GM12878 (cell line): ENCODE data around the gene C11orf16. TPM values are rescaled to one million over a fixed set of nuclear protein-coding genes. Genes with fewer than 3 reads are reported as not detected.

ENCODE experiments used
- ATF3 ChIP-seq: IDR thresholded peaks from 2 replicates; pipeline ENCODE4 v1.6.1; 2011; ENCODE audit warnings: low read depth, mild to moderate bottlenecking, low read length, moderate library complexity, borderline replicate concordance; ENCODE audit errors: extremely low read depth
- BACH1 ChIP-seq: fragments of 450-650 bp; IDR thresholded peaks from 2 replicates; pipeline ENCODE4 v1.6.1; 2017; ENCODE audit warnings: mild to moderate bottlenecking, borderline replicate concordance
- BCL11A ChIP-seq: IDR thresholded peaks from 2 replicates; pipeline ENCODE4 v1.6.1; 2011; ENCODE audit warnings: low read depth, low read length
- BMI1 ChIP-seq: fragments of 450-650 bp; IDR thresholded peaks from 2 replicates; pipeline ENCODE4 v1.6.1; 2016; ENCODE audit warnings: mild to moderate bottlenecking, moderate library complexity, borderline replicate concordance
- CBX3 ChIP-seq: fragments of 200-600 bp; sonication (generic); IDR thresholded peaks from 2 replicates; pipeline ENCODE4 v1.6.1; 2016; ENCODE audit warnings: low read depth, borderline replicate concordance
- CHD4 ChIP-seq: fragments of 200-600 bp; sonication (generic); IDR thresholded peaks from 2 replicates; pipeline ENCODE4 v1.6.1; 2016; ENCODE audit warnings: mild to moderate bottlenecking
- FOXM1 ChIP-seq: IDR thresholded peaks from 2 replicates; pipeline ENCODE4 v1.6.1; 2012; ENCODE audit warnings: low read depth, mild to moderate bottlenecking, inconsistent platforms, low read length, moderate library complexity
- GABPA ChIP-seq: IDR thresholded peaks from 2 replicates; pipeline ENCODE4 v1.6.1; 2014; ENCODE audit warnings: antibody characterized with exemption, low read depth, mild to moderate bottlenecking, inconsistent platforms
- HDGF ChIP-seq: fragments of 450-650 bp; IDR thresholded peaks from 2 replicates; pipeline ENCODE4 v1.6.1; 2016; ENCODE audit warnings: antibody characterized with exemption
- IRF5 ChIP-seq: fragments of 450-650 bp; IDR thresholded peaks from 2 replicates; pipeline ENCODE4 v1.6.1; 2017; ENCODE audit warnings: borderline replicate concordance
- KDM1A ChIP-seq: fragments of 200-600 bp; sonication (generic); IDR thresholded peaks from 2 replicates; pipeline ENCODE4 v1.6.1; 2016; ENCODE audit warnings: borderline replicate concordance
- LARP7 ChIP-seq: fragments of 450-650 bp; IDR thresholded peaks from 2 replicates; pipeline ENCODE4 v1.6.1; 2017; ENCODE audit warnings: mild to moderate bottlenecking
- MEF2A ChIP-seq: IDR thresholded peaks from 2 replicates; pipeline ENCODE4 v1.6.1; 2011; ENCODE audit warnings: low read depth, mild to moderate bottlenecking, low read length, moderate library complexity; ENCODE audit not compliant: insufficient read depth
- MEF2B ChIP-seq: fragments of 450-650 bp; IDR thresholded peaks from 2 replicates; pipeline ENCODE4 v1.6.1; 2018; ENCODE audit warnings: mild to moderate bottlenecking, moderate library complexity; ENCODE audit not compliant: partially characterized antibody, poor library complexity, severe bottlenecking
- MYC ChIP-seq: IDR thresholded peaks from 2 replicates; pipeline ENCODE4 v1.6.1; 2011; ENCODE audit warnings: mild to moderate bottlenecking, low read length, moderate library complexity, inconsistent platforms; ENCODE audit not compliant: insufficient read depth, insufficient replicate concordance, insufficient read length, severe bottlenecking
- NR2C1 ChIP-seq: fragments of 450-650 bp; IDR thresholded peaks from 2 replicates; pipeline ENCODE4 v1.6.1; 2017; ENCODE audit warnings: antibody characterized with exemption, mild to moderate bottlenecking, moderate library complexity
- NR2C2 ChIP-seq: IDR thresholded peaks from 2 replicates; pipeline ENCODE4 v1.6.1; 2011; ENCODE audit warnings: borderline replicate concordance, low read depth; ENCODE audit not compliant: control insufficient read depth, insufficient read length
- NRF1 ChIP-seq: conservative IDR thresholded peaks from 2 replicates; pipeline ENCODE4 v1.6.1; 2011; ENCODE audit warnings: mild to moderate bottlenecking, low read depth, low read length, improper control_type of control experiment
- PKNOX1 ChIP-seq: fragments of 450-650 bp; IDR thresholded peaks from 2 replicates; pipeline ENCODE4 v1.6.1; 2016; ENCODE audit warnings: mild to moderate bottlenecking
- PML ChIP-seq: IDR thresholded peaks from 2 replicates; pipeline ENCODE4 v1.6.1; 2012; ENCODE audit warnings: low read length, inconsistent platforms
- POU2F2 ChIP-seq: IDR thresholded peaks from 3 replicates; pipeline ENCODE4 v1.6.1; 2011; ENCODE audit warnings: low read depth, mild to moderate bottlenecking, low read length, borderline replicate concordance
- RAD21 ChIP-seq: IDR thresholded peaks from 2 replicates; pipeline ENCODE4 v1.6.1; 2011; ENCODE audit warnings: mild to moderate bottlenecking, low read depth, low read length, moderate library complexity; ENCODE audit not compliant: insufficient read depth
- RBBP5 ChIP-seq: fragments of 200-600 bp; sonication (generic); conservative IDR thresholded peaks from 2 replicates; pipeline ENCODE4 v1.6.1; 2016
- RFX5 ChIP-seq: IDR thresholded peaks from 2 replicates; pipeline ENCODE4 v1.6.1; 2011; ENCODE audit warnings: low read depth, low read length, improper control_type of control experiment
- RUNX3 ChIP-seq: IDR thresholded peaks from 2 replicates; pipeline ENCODE4 v1.6.1; 2012; ENCODE audit warnings: low read length, inconsistent platforms
- SKIL ChIP-seq: fragments of 450-650 bp; IDR thresholded peaks from 2 replicates; pipeline ENCODE4 v1.6.1; 2017; ENCODE audit warnings: mild to moderate bottlenecking, low read depth, inconsistent platforms; ENCODE audit not compliant: poor library complexity, severe bottlenecking
- SUZ12 ChIP-seq: fragments of 200-600 bp; sonication (generic); IDR thresholded peaks from one replicate; pipeline ENCODE4 v1.6.1; 2018; ENCODE audit warnings: antibody characterized with exemption, mild to moderate bottlenecking; ENCODE audit not compliant: unreplicated experiment
- ZNF217 ChIP-seq: fragments of 450-650 bp; IDR thresholded peaks from 2 replicates; pipeline ENCODE4 v1.6.1; 2017; ENCODE audit warnings: antibody characterized with exemption, mild to moderate bottlenecking
- polyA plus RNA-seq, 11 experiments: library from polyadenylated mRNA; depleted of rRNA in 4 of 11; unstranded in 6 of 11; stranded (reverse) in 5 of 11; fragments of >200 nt; fragmentation: Nextera tagmentation in 4 of 11; fragmentation: Illumina TruSeq in 1 of 11; extraction: Ambion mirVana in 4 of 11; extraction: Trizol in 1 of 11; gene quantifications; 1 replicate in 1 of 11; 2 replicates in 10 of 11; pipeline versions ENCODE4 v1.2.1 to v1.2.3, GENCODE V29; 2011 to 2016; ENCODE audit warnings: inconsistent platforms in 2 of 11, missing spikeins in 2 of 11, low read depth in 1 of 11
- total RNA-seq, 4 experiments: library from RNA; depleted of rRNA in 3 of 4; stranded (reverse); fragments of >200 nt in 3 of 4; fragmentation: Illumina TruSeq in 1 of 4; extraction: Trizol in 1 of 4; gene quantifications; 2 replicates each; pipeline versions ENCODE4 v1.2.1 to v1.2.3, GENCODE V29; 2013 to 2021

C11orf16 gene
- total and polyA plus RNA-seq, 10 of the 15 experiments (the other 5 are each of a cell fraction or from before 2014, with no cell fraction given), result 0.05 to 0.39 (median 0.32) TPM; not detected in 7

- TF ChIP-seq IRF5 (no peak), RBBP5 (no peak), RFX5 (no peak), LARP7 (peak; percentile 67; the same call in 1 of the 2 replicates), SUZ12 (no peak), KDM1A (no peak), ATF3 (no peak), BCL11A (no peak), SKIL (no peak), RAD21 (no peak), MEF2A (no peak), CHD4 (no peak), PKNOX1 (no peak), PML (no peak), CBX3 (no peak), GABPA (no peak), POU2F2 (0 out of 3 replicates have a peak, but pooled peaks have one; percentile 8), BMI1 (no peak), HDGF (0 out of 2 replicates have a peak, but pooled peaks have one; percentile 34), NRF1 (peak; percentile 70), MEF2B (no peak), RUNX3 (no peak), NR2C1 (no peak), FOXM1 (no peak), NR2C2 (no peak), BACH1 (no peak), ZNF217 (no peak), MYC (no peak)
These were observed 21.5 kb downstream of the C11orf16 start, which contains the start of gene AKIP1 (continued) for GRCh38 chr11:8911029-8911823.
